Stimulated activated CD8-positive, alpha-beta memory T cell treated with anti-CD3 and anti-CD28 coated beads, Interleukin-7, amount 100 ng/mL, for 48 hours (primary cell): ENCODE measurements around the gene SRGAP3.

Source experiments
- DNase-seq, 2 donors: peaks; one replicate each; pipeline ENCODE4 v3.0.0-alpha.2; 2020; ENCODE audit warnings: low read depth in 1 of 2; ENCODE audit errors: extremely low read depth in 1 of 2

Gene SRGAP3

DNA sequence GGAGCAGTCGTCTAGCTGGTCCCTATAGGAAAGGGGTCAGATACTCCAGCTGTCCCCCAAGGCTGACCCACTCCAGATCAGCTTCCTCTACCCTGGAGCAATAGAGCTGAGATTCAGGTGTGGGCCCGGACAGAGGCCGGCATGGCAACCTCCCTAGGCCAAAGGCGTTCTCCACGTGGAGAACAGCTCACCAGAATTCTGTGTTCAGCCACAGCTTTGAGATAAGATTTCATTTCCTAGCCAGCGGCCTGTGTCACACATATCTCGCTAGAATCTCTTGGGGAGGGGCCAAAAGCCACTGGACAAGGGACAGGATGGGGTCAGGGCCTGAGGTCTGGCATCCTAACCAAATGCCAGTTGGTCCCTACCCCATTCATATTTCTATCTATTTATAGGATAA lies 20.1 kb downstream of the SRGAP3 start:
- no peak for DNase-seq

DNA sequence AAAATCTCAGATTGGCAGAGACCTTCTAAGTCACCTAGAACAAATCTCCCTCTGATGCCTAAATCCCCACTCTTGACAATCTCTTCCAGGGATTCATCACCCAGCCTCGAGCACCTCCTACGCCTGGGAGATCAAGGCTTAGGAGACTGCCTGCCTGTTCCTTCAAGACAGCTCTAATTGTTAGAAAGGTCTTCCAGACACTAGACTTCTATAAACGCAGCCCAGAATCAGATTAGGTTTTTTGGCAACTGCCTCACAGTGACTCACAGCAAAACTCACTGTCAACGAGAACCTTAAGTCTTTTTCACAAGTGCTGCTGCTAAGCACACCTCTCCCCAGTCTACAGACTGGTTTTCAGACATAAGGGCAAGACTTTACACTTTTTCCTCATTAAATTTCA lies 23.1 kb downstream of the SRGAP3 start:
- no peak for DNase-seq

DNA sequence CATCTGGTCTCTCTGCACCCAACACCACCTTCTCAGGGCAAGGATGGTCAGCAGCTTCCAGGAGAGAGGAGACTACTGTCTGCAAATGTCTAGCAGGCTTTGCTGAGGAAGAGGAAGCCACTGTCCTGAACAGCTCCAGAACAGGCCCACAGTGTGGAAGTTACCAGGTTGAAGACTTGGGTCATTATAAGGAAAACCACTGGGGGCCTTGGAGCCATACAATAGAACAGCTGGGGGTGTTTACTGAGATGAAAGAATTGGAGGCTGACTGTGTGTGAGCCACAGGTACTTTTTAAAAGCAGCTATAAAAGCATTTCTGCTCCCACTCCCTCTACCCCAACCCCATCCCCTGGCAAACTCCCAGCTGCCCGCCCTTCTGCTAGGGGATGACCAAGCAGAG lies 24.2 kb downstream of the SRGAP3 start:
- no peak for DNase-seq

DNA sequence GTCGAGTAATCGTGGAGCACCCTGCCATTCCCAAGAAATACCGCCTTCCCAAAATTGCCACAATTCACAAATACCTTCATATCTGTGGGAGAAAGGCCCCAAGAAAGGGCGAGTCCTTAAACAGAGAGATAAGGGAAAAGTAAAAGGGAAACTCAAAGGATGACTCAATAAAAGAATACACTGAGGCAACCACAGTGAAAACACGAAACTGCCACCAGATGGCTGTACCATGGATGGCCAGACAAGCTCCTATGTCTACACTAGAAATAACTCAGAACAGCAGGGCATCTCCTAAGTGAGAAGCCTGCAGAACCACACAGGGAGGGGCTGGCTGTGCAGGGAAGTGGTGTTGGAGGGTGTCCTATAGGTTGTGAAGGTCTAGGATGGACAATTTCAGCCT lies 25.0 kb downstream of the SRGAP3 start:
- peak in 1 of 2 donors; percentile 14 for DNase-seq

DNA sequence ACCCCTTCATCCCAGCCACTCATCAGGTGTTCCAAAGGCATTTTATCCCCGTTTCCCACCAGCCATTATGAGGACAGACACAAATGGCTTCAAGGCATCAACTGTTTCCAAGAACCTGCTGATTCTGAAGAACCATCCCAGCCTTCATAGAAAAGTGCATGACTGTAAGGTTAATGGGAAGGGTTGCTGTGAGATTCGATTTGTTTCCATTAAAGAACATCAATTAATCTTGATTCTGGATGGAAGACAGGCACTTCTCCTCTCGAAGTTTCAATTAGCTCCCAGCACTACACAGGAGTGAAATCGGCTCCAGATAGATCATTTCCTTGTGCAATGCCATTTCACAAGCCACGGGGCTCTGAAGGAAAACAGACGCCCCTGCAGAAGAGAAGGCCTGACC lies 25.8 kb downstream of the SRGAP3 start:
- no peak for DNase-seq

DNA sequence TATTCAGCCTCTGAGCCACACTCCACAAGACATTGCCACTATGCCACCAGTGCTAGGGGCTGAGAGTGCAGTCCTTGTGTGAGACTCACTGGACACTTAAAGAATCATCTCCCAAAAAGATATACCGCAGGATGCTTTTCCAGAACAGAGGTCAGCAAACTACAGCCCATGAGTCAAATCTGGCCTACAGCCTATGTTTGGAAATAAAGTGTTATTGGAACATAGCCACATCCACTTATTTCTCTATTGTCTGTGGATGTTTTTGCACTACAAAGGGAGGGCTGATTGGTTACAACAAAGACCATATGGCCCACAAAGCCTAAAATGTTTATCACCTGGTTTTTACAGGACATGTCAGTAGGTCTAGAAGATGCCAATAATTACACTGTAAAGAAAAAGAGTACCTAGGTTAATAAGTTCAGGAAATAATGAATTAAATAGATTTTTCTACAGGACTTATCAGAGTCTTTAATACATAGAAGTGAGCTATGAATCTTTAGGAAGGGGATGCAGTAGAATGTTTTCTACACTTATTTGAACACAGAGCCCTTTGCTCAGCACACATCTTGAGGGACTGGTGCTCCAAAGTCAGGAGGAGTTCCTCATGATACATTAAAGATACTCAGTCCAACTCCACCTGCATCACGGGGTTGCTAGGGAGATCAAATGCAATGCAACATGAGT lies 26.3 kb downstream of the SRGAP3 start:
- DNase-seq: no peak

DNA sequence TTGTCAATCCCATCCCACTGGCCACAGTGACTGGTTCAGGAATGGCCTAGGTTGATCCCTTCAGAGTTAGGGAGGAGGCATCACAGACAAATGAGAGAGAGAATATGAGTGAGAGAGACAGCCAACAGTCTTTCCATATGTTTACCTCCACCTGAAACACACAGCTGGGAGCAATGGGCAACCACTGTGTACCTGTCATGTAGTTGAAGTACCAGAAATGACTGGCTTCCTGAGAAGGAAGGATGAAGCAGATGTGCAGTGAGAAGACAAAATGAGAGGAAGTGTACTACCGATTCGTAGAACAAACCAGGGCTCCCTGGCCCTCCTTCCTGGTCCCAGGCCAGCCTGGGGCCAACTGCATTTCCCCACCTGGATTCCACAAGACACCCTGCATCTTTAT lies 27.4 kb downstream of the SRGAP3 start:
- DNase-seq: no peak

DNA sequence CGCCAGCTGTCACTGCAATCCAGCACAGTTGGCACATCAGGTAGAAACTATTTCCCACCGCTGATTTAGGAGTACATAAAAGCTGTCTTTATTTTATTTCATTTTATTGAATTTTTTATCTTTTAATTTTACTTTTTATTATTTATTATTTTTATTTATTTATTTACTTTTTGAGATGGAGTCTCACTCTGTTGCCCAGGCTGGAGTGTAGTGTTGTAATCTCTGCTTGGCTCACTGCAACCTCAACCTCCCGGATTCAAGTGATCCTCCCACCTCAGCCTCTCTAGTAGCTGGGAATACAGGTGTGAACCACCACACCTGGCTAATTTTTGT lies 31.0 kb downstream of the SRGAP3 start:
- no peak for DNase-seq

DNA sequence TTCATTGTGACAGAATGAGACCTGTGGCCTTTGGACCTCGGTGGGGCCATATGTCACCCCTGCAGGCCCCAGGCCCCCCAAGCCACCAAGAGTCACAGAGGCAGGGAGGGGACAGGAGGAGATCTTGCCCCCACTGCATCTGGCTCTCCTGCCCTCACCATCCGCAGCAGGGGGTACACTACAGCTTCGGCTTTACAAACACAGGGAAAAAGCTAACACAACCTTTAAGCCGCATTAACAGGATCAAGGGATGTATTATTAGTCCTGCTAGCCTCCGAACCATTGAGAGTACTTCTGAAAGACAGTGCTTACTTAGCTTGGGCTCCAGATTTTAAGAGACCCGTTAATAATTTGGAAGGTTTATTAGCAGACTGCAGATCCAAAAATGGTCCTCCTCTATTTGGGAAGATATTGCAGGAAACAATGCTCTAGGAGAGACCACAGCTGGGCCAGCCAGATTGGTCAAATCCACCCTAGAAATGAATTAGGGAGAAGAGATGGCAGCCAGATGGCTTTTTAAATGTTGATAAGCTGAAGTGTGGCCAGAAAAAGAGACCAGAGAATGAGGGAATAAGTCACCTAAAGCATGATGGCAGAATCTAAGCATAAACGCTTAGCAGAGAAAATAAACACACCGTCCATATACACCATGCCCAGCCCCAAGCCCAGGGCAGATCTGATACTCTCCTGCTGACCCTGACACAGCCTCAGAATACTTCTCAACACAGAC lies 31.5 kb downstream of the SRGAP3 start:
- no peak for DNase-seq

DNA sequence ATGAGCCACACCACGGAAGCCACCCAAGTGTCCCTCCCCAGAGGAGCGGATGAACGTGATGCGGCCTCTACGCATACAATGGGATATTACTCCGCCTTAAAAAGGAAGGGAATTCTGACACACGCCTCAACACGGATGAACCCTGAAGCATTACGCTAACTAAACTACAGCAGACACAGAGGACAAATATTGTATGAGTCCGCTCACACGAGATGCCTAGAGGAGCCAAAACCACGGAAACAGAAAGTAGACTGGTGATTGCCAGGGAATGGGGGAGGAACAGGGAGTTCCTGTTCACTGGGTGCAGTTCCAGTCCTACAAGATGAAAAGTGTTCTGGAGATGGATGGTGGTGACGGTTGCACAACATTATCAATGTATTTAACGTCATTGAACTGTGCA lies 32.7 kb downstream of the SRGAP3 start:
- DNase-seq: no peak

DNA sequence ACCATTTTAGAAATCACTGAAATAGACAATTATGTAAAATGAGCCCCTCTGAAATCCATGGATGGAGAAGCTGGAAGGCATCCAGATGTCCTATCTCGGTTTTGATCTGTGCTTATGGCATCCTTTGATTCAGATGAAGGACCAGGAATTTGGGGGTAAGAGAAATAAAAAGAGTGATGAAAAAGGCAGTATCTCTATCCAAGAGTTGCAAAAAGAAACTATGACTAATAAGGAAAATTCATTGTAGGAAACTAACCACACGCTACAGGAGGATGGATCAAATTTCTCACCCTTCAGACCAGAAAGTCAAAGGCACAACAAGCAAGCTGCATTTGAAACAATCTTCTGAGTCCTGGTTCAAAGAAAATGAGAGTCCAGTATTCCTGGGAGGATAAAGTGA lies 34.8 kb downstream of the SRGAP3 start:
- DNase-seq: no peak

DNA sequence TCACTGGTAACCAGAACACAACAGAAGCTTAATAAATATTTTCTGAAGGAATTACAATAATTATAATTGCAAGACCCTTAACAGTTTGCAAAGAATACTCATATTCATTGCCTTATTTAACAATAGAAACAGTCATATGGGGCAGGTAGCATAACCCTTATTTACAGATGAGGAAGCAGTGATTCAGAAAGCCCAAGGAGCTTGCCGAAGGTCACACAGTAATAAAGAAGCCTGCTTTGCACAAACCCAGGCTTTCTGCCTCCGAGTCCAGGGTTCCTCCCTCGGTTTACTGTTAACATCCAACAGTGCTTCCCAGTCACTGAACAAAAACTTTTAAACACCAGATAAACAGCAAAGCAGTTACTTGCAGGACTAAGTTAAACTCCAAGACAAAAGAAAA lies 35.3 kb downstream of the SRGAP3 start:
- no peak for DNase-seq

DNA sequence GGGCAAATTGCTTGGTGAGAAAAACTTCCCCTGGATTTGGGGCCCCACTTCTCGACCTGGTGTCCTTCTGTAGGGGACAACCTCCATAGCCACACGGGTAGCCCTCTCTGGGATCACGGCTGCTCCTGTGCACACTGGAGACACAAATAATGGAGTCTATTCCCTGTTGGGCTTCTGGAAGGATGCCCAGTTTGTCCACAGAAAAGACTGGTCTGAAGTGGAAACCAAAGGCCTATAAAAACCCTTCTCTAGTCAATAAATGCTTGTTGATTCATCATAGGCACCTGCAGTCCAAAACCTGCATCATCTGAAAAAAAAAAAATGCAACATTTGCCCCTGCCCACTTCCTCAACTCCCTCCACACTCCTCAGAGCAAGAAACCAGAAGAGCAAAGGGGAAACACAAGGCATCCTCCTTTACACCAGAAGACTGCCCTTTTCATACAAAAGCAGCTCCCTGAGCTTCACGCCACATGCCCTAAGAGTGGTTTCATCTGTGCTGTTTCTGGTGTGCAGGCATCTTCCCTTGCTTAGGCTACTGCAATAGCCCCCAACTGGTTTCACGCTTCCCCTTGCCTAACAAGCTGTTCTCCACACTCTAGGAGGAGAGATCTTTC lies 36.3 kb downstream of the SRGAP3 start:
- DNase-seq: no peak

DNA sequence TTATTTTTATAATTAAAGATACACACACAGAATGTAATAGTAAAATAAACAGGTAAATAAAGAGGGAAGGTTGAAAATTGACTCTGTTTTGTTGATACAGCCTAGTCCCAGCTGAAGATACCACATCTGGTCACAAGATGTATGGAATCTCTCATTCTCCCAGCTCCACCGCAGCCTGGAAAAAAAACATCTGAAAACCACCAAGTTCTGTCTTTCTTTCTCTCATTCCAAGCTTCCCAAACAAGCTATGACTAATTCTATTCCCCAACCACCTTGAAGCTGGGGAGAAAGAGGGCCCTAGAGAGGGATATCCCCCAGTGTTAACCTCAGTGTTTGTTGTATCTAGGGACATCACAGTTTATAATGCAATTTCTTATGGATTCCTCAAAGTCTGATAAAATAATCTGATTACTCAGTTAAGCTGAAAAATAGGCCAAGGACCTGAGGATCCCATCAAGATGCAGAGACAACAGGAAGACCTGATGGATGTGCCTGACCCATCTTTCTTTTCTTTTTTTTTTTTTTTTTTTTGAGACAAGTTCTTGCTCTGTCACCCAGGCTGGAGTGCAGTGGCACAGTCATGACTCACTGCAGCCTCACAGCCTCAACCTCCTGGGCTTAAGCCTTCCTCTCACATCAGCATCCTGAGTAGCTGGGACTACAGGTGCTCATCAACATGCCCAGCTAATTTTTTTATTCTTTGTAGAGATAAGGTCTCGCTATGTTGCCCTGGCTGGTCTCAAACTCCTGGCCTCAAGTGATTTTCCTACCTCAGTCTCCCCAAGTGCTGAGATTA lies 38.1 kb downstream of the SRGAP3 start:
- no peak for DNase-seq

DNA sequence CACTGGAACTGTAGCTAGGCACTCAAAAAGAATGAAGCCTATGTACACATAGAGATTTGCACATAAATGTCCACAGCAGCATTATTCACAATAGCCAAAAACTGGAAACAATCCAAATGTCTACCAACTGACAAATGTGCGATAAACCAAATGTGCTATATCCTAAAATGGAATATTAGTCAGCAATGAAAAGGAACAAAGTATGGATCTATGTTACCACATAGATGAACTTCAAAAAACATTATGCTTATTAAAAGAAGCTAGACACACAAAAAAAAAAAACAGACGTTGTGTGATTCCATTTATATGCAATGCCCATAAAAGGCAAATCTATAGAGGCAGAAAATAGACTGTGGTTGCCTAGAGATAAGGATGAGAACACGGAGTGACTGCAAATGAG lies 39.7 kb downstream of the SRGAP3 start:
- DNase-seq: no peak

DNA sequence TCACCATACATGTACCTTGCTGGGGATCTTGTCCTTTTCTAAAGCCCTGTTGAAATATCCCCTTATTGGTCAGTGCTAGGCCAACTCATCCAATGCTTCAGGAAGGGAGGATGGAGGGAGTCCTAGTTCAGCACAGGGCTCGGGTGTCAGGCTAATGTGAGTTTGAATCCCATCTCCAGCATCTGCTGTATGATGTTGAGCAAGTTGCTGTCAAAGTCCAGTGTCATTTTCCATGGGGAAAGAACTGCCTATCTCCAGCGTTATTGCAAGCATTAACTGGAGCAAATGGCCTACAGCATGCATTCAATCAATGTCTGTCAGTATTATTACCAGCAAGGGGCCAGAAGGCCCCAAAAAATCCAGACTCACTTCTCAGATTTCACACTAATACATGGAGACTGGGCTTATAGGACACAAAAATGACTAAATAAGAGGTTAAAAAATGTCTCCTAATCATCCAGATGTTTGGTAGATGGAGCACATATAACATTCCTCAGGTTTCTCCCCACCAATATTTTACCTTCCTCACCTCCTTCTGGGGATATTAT lies 40.8 kb downstream of the SRGAP3 start:
- no peak for DNase-seq

DNA sequence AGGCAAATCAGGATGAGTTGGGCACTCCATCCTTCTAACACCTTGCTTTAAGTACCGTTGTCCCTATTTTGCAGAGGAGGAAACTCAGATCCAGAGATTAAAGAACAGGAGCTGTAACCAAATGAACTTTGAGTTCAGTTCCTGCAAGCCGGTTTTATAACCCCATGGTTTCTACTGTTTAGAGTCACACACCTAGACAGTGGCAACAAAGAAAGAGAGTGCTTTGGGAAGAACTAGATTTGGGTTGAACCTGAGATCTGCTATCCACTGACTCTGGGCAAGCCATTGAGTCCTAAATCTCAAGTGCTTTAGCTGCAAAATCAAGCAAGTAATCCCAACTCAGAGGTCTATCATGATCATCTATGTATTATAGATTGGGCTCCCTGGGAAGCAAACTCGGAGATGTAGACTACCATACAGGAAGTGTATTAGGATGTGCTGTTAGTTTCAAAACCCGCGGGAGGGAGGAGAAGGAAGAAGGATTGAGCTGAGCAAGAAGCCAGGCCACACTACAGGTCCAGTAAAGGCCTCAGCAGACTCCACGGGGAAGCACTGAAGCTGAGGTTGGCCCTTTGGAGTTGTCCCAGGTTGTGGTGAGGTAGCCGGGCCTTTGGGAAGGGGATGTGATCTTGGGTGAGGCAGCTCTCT lies 42.2 kb downstream of the SRGAP3 start:
- DNase-seq: no peak

DNA sequence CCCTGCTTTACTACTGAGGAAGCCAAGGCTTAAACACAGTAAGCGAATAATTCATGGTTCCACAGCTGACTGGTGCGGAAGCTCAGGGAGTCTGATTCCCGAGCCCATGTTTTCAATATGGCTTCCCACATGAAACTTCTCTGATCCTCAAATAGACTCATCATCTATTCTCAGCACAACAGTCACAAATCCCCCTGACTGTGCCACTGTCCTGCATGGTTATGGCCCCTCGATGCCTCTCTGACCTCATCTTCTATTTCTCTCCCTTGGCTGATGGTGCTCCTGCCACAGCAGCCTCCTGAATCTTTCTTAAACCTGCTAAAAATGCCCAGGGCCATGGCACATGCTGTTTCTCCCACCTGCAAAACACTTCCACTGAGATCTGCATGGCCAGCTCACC lies 43.2 kb downstream of the SRGAP3 start:
- DNase-seq: no peak

DNA sequence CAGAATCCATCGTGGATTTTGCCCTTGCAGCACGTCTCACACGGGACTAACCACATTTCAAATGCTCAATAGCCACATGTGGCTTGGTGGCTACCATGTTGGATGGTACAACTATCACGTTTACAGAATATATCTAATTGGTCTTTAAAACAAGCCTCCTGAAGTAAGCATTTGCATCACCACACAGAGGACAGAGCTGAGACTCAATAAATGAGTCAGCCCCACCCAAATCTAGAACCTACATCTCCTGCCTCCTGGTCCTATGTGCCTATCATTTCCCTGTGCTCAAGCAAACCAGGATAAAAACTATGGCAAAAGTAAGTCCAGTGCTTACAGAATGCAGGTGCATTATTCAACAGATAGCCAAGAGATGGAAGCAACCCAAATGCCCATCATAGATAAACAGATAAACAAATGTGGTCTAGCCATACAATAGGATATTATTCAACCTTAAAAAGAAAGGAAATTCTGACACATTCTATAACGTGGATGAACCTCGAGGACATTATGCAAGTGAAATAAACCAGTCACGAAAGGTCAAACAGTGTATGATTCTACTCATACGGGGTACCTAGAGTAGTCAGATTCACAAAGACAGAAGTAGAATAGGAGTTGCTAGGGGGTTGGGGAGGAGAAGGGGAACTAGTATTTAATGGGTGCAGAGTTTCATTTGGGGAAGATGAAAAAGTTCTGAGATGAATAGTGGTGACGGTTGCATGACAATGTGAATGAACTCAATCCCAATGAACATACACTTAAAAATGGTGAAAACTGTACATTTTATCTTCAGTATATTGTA lies 43.9 kb downstream of the SRGAP3 start:
- DNase-seq: no peak
